ENCODE measurements around the gene CABP2. TPM values are rescaled to one million over a fixed set of nuclear protein-coding genes. Genes with fewer than 3 reads are reported as not detected.

The CABP2 gene
- total and polyA plus RNA-seq, 10 of the 15 experiments (the other 5 are each of a cell fraction or from before 2014, with no cell fraction given) = not detected

- H4K20me1 ChIP-seq (ENCODE audit: control insufficient read depth, insufficient read depth) = no peaks in the 10 kb centered on the region; the same call in 1 of the 2 replicates
- intact Hi-C loops (cut with micrococcal nuclease; ENCODE audit: unreplicated experiment) = no loop called here
Observed at GRCh38 chr11:67490727-67491065, 32.5 kb downstream of the CABP2 start.

DNA sequence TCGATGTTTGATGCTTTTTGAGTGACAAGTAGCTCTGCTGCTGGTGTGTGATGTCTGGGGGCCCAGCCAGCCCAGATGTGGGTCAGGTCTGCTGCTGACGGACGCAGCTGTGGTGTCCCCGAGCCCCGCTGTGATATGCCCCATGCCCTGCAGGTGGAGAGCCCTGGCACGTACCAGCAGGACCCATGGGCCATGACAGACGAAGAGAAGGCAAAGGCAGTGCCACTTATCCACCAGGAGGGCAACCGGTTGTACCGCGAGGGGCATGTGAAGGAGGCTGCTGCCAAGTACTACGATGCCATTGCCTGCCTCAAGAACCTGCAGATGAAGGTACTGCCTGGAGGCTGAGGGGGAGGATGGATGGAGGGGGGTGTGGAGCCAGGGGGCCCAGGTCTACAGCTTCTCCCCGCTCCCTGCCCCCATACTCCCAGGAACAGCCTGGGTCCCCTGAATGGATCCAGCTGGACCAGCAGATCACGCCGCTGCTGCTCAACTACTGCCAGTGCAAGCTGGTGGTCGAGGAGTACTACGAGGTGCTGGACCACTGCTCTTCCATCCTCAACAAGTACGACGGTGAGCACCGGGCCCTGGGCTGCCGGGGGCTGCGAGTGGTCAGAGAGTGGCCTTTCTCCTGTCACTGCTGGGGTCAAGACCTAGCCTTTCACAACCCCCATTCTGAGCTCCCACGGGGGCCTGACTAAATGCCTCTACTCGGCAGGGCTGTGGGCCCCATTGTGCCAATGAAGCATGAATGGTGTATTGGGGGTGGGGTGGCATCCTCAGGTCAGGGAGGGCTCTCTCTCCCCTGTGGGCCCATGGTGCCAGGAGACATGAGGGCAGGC, 33.1 kb downstream of the CABP2 start:
- Histone ChIP-seq H2AFZ (ENCODE audit: control insufficient read depth, low read depth, low read length) (no peak overlapping the region), H3K27me3 (replicated peaks in 1 of 2; ENCODE audit: control insufficient read depth in 2 of 2, insufficient read depth in 2 of 2, low read length in 1 of 2) (no peaks in the 10 kb centered on the region), H3K4me3 (no peak overlapping the region), H3K36me3 (ENCODE audit: control insufficient read depth in 2 of 2, insufficient read depth in 2 of 2, low read length in 1 of 2) (peaks cover 4 to 25% of the 10 kb centered on the region in 2 experiments; a peak in 3 of 4 replicates), H3K4me2 (ENCODE audit: control insufficient read depth, insufficient read depth) (no peak overlapping the region), H3K27ac (ENCODE audit: control insufficient read depth, insufficient read depth) (no peak overlapping the region), H3K79me2 (ENCODE audit: control insufficient read depth, insufficient read depth, low read length) (peaks cover 15% of the 10 kb centered on the region), H3K9me3 (replicated peaks; ENCODE audit: control insufficient read depth, insufficient read depth, low read length) (no peaks in the 10 kb centered on the region), H3K9ac (ENCODE audit: control insufficient read depth, insufficient read depth, low read length) (no peak overlapping the region), H3K4me1 (ENCODE audit: control insufficient read depth, insufficient read depth, low read length) (peaks cover 27% of the 10 kb centered on the region), H4K20me1 (ENCODE audit: control insufficient read depth, insufficient read depth) (no peaks in the 10 kb centered on the region; the same call in 1 of the 2 replicates)
- no peak for DNase-seq (ENCODE audit: low read depth, low spot score)
- in situ Hi-C loops (cut with MboI) = no loop called here
- ChIA-PET POLR2A (interaction anchor here (0.7 to 1.2 kb wide), 3 partner anchors 12 to 89 kb away, joined by 3 read pairs; partner anchors contain the start of gene PPP1CA), CTCF (interaction anchor here (1.3 kb wide), 1 partner anchor 145 kb away, joined by 3 read pairs; no protein-coding TSS in a partner anchor), RAD21 (ENCODE audit: unreplicated experiment) (interaction anchor here (1.0 kb wide), 1 partner anchor 88 kb away, joined by 3 read pairs; the partner anchor contains the start of gene PPP1CA), SMC1A (ENCODE audit: uncharacterized antibody, unreplicated experiment) (no interaction called here)
- ATAC-seq = no peak
- WGBS (ENCODE audit: insufficient coverage, insufficient replicate concordance, low lambda C conversion rate, missing lambda C conversion rate) = 83% methylated on average over 23 of the region's 23 CpGs
- TSS peak; percentile 79 for BruUV-seq (replicated peaks)
- TF ChIP-seq TAF1 (IDR thresholded peaks at IDR 0.05; ENCODE audit: borderline replicate concordance, low read depth, low read length) = no peak
- TF ChIP-seq PKNOX1 (IDR thresholded peaks at IDR 0.05) = peak; percentile 16; the same call in 1 of the 2 replicates
- FAIRE-seq = no peak
- intact Hi-C loops (cut with micrococcal nuclease; ENCODE audit: unreplicated experiment) = loop anchor here (10.0 kb wide), 1 partner anchor 225 kb away; the partner anchor contains the start of gene GRK2

More at GRCh38 chr11:67490727-67491065, 32.5 kb downstream of the CABP2 start:
- Histone ChIP-seq H3K4me2 (ENCODE audit: control insufficient read depth, insufficient read depth) (no peak overlapping the region), H3K27ac (ENCODE audit: control insufficient read depth, insufficient read depth) (no peak overlapping the region), H3K27me3 (replicated peaks in 1 of 2; ENCODE audit: control insufficient read depth in 2 of 2, insufficient read depth in 2 of 2, low read length in 1 of 2) (no peaks in the 10 kb centered on the region), H3K79me2 (ENCODE audit: control insufficient read depth, insufficient read depth, low read length) (peaks cover 15% of the 10 kb centered on the region), H3K9me3 (replicated peaks; ENCODE audit: control insufficient read depth, insufficient read depth, low read length) (no peaks in the 10 kb centered on the region), H3K4me3 (no peak overlapping the region), H3K36me3 (ENCODE audit: control insufficient read depth in 2 of 2, insufficient read depth in 2 of 2, low read length in 1 of 2) (peaks cover 4 to 28% of the 10 kb centered on the region in 2 experiments; a peak in 3 of 4 replicates), H3K4me1 (ENCODE audit: control insufficient read depth, insufficient read depth, low read length) (peaks cover 25% of the 10 kb centered on the region), H3K9ac (ENCODE audit: control insufficient read depth, insufficient read depth, low read length) (no peak overlapping the region), H2AFZ (ENCODE audit: control insufficient read depth, low read depth, low read length) (no peak overlapping the region)
- TF ChIP-seq ZZZ3 (IDR thresholded peaks at IDR 0.05; ENCODE audit: control insufficient read depth, insufficient read length, low read depth) (no peak), POLR2A (IDR thresholded peaks at IDR 0.05; ENCODE audit: low read depth, low read length) (peak; percentile 43; the same call in 1 of the 2 replicates), KDM1A (IDR thresholded peaks at IDR 0.05; ENCODE audit: borderline replicate concordance) (no peak), ASH2L (IDR thresholded peaks at IDR 0.05; ENCODE audit: borderline replicate concordance, low read depth) (no peak)
- 79% methylated on average over 15 of the region's 15 CpGs for WGBS (ENCODE audit: insufficient coverage, insufficient replicate concordance, low lambda C conversion rate, missing lambda C conversion rate)
- ATAC-seq (no peak), FAIRE-seq (no peak), DNase-seq (ENCODE audit: low read depth, low spot score) (no peak)
- SMC1A ChIA-PET (ENCODE audit: uncharacterized antibody, unreplicated experiment) = no interaction called here
- CTCF ChIA-PET = interaction anchor here (0.7 to 1.3 kb wide), 2 partner anchors 102 to 145 kb away, joined by 3 read pairs; no protein-coding TSS in a partner anchor
- POLR2A ChIA-PET = interaction anchor here (0.6 to 1.2 kb wide), 5 partner anchors 12 to 956 kb away, joined by 3 to 5 read pairs (median 3); partner anchors contain the start of genes PPP1CA and PTPRCAP
- RAD21 ChIA-PET (ENCODE audit: unreplicated experiment) = interaction anchor here (1.0 kb wide), 1 partner anchor 89 kb away, joined by 3 read pairs; the partner anchor contains the start of gene PPP1CA
- BruUV-seq (replicated peaks) = no TSS peak
- in situ Hi-C loops (cut with MboI) = no loop called here
